ENCODE results near the gene TBC1D2.

GRCh38 chr9:98263080-98263479 lies 7.6 kb upstream of the TBC1D2 start:
- TF ChIP-seq, protein P1, sequence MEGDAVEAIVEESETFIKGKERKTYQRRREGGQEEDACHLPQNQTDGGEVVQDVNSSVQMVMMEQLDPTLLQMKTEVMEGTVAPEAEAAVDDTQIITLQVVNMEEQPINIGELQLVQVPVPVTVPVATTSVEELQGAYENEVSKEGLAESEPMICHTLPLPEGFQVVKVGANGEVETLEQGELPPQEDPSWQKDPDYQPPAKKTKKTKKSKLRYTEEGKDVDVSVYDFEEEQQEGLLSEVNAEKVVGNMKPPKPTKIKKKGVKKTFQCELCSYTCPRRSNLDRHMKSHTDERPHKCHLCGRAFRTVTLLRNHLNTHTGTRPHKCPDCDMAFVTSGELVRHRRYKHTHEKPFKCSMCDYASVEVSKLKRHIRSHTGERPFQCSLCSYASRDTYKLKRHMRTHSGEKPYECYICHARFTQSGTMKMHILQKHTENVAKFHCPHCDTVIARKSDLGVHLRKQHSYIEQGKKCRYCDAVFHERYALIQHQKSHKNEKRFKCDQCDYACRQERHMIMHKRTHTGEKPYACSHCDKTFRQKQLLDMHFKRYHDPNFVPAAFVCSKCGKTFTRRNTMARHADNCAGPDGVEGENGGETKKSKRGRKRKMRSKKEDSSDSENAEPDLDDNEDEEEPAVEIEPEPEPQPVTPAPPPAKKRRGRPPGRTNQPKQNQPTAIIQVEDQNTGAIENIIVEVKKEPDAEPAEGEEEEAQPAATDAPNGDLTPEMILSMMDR (IDR thresholded peaks at IDR 0.05; ENCODE audit: low read depth, low read length, missing input control) = no peak
- TF ChIP-seq EGR1 (IDR thresholded peaks at IDR 0.05; ENCODE audit: low read depth in 2 of 2) = no peak

Data from liver (tissue), 3 donors.